Right renal pelvis (tissue), 4 donors: ENCODE results near the gene NPIPA2. TPM values are rescaled to one million over a fixed set of nuclear protein-coding genes. Genes with fewer than 3 reads are reported as not detected.
"Not testable (repeated sequence)": the region's sequence is repeated elsewhere in the genome, so short reads cannot be mapped to it uniquely, and the experiment has no call there.

ENCODE experiments used
- DNase-seq, 4 donors: peaks; one replicate each; pipeline ENCODE4 v3.0.0-alpha.2; 2013; ENCODE audit warnings: low read depth in 4 of 4, low spot score in 3 of 4, missing footprints in 1 of 4
- polyA plus RNA-seq, 4 donors: library from polyadenylated mRNA; unstranded; fragments of 120-200 nt; gene quantifications; one replicate each; pipeline ENCODE4 v1.2.1, GENCODE V29; 2013; ENCODE audit not compliant: insufficient read length in 4 of 4

NPIPA2 gene
- polyA plus RNA-seq: 1 to 10 TPM in 1 of 4 donors, under 1 TPM in 1, not detected in 2; 0.97 to 4.8 TPM

- not testable (repeated sequence) for DNase-seq
Measured at GRCh38 chr16:14742273-14743128, at the start of gene NPIPA2. Gene NPIPA2 (plus strand): TSS chr16:14742533. CDS start chr16:14748066, 5,533 bp downstream.

GRCh38 chr16:14694129-14694528 lies 48.2 kb upstream of the NPIPA2 start, which contains the start of gene PLA2G10:
Gene PLA2G10 (minus strand): TSS chr16:14694308. CDS start chr16:14694229, 79 bp downstream.
- DNase-seq: not testable (repeated sequence)

- not testable (repeated sequence) for DNase-seq
Measured at GRCh38 chr16:14701859-14702258, 40.5 kb upstream of the NPIPA2 start.

- not testable (repeated sequence) for DNase-seq
Measured at GRCh38 chr16:14702672-14703071, 39.7 kb upstream of the NPIPA2 start.

- DNase-seq: not testable (repeated sequence)
Measured at GRCh38 chr16:14703156-14704011, 38.9 kb upstream of the NPIPA2 start, which contains the start of gene NPIPA3. Gene NPIPA3 (plus strand): TSS chr16:14703411. CDS start chr16:14708944, 5,533 bp downstream.

GRCh38 chr16:14733233-14733632 lies 9.1 kb upstream of the NPIPA2 start:
- DNase-seq: not testable (repeated sequence)

- not testable (repeated sequence) for DNase-seq
Measured at GRCh38 chr16:14740832-14741385, 1.4 kb upstream of the NPIPA2 start.

GRCh38 chr16:14741794-14742193 lies 539 bp upstream of the NPIPA2 start:
- not testable (repeated sequence) for DNase-seq

GRCh38 chr16:14773654-14774053 lies 31.3 kb downstream of the NPIPA2 start:
- DNase-seq: not testable (repeated sequence)

- not testable (repeated sequence) for DNase-seq
Measured at GRCh38 chr16:14775624-14776023, 33.3 kb downstream of the NPIPA2 start.

GRCh38 chr16:14776763-14777162 lies 34.4 kb downstream of the NPIPA2 start:
- DNase-seq: not testable (repeated sequence)

- not testable (repeated sequence) for DNase-seq
Measured at GRCh38 chr16:14779368-14779877, 37.1 kb downstream of the NPIPA2 start.

GRCh38 chr16:14786180-14786579 lies 43.8 kb downstream of the NPIPA2 start:
- not testable (repeated sequence) for DNase-seq

- not testable (repeated sequence) for DNase-seq
Measured at GRCh38 chr16:14789577-14789976, 47.2 kb downstream of the NPIPA2 start.

- not testable (repeated sequence) for DNase-seq
Measured at GRCh38 chr16:14790320-14790956, 48.1 kb downstream of the NPIPA2 start.

- DNase-seq: not testable (repeated sequence)
Measured at GRCh38 chr16:14792914-14793313, 50.6 kb downstream of the NPIPA2 start.

- not testable (repeated sequence) for DNase-seq
Measured at GRCh38 chr16:14797558-14797957, 55.2 kb downstream of the NPIPA2 start.

- not testable (repeated sequence) for DNase-seq
Measured at GRCh38 chr16:14803577-14803976, 61.2 kb downstream of the NPIPA2 start.

- not testable (repeated sequence) for DNase-seq
Measured at GRCh38 chr16:14807184-14807678, 64.9 kb downstream of the NPIPA2 start.
